SU-DHL-6 (cell line): ENCODE data around the gene FIGN.

Experiments used
- CTCF ChIP-seq: fragments of 200-600 bp; sonication (generic); IDR thresholded peaks from one replicate; pipeline ENCODE4 v1.5.1; 2017; ENCODE audit warnings: antibody characterized with exemption, mild to moderate bottlenecking, low read length, moderate library complexity; ENCODE audit not compliant: insufficient read depth, poor library complexity, severe bottlenecking
- EZH2phosphoT487 ChIP-seq: fragments of 200-600 bp; sonication (generic), shearing (Covaris generic); conservative IDR thresholded peaks from 2 replicates; pipeline ENCODE4 v1.6.1; 2018; ENCODE audit warnings: mild to moderate bottlenecking, antibody characterized with exemption, low read length, moderate library complexity, mixed read lengths

DNA sequence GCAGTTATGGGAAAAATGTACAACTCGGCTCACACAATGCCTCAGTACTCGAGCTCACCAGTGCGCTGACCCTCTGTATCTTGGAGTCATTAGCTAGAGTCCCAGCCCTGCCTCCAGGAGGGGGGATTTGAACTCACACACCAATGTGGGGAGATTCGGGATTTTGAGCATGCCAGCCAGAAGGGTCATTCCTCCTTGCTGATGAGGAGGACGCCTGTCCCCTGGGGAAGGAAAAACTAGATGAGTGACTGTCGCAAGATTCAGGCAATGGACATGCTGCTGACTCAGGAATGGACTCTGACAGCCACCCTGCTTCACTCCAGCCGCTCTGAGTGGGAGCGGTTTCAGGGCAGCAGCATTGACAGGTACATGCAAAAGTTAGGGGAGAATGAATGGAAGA is 20.6 kb downstream of the FIGN start:
- TF ChIP-seq CTCF (no peak), EZH2phosphoT487 (no peak)
